ENCODE results near the gene CCDC86. TPM values are rescaled to one million over a fixed set of nuclear protein-coding genes. Genes with fewer than 3 reads are reported as not detected.

CCDC86 gene
- total RNA-seq, 4 donors from 2014 or later = 11.8 to 38.0 (median 24.4) TPM

- Histone ChIP-seq H3K4me3 (no peak overlapping the region), H3K9me3 (no peaks in the 10 kb centered on the region), H3K27ac (no peak overlapping the region), H3K4me1 (peaks cover 0 to 6% (median 0%) of the 10 kb centered on the region in 3 donors), H3K27me3 (peaks cover 0 to 13% (median 0%) of the 10 kb centered on the region in 4 donors), H3K36me3 (no peaks in the 10 kb centered on the region)
- WGBS, 2 donors = 100% methylated on average over 3 of the region's 4 CpGs
- intact Hi-C loops (cut with DNase I) = no loop called here
- no peak for TF ChIP-seq POLR2A (IDR thresholded peaks at IDR 0.05)
- TF ChIP-seq, protein P1, sequence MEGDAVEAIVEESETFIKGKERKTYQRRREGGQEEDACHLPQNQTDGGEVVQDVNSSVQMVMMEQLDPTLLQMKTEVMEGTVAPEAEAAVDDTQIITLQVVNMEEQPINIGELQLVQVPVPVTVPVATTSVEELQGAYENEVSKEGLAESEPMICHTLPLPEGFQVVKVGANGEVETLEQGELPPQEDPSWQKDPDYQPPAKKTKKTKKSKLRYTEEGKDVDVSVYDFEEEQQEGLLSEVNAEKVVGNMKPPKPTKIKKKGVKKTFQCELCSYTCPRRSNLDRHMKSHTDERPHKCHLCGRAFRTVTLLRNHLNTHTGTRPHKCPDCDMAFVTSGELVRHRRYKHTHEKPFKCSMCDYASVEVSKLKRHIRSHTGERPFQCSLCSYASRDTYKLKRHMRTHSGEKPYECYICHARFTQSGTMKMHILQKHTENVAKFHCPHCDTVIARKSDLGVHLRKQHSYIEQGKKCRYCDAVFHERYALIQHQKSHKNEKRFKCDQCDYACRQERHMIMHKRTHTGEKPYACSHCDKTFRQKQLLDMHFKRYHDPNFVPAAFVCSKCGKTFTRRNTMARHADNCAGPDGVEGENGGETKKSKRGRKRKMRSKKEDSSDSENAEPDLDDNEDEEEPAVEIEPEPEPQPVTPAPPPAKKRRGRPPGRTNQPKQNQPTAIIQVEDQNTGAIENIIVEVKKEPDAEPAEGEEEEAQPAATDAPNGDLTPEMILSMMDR (IDR thresholded peaks at IDR 0.05) = no peak
- no peak for DNase-seq
Observed at GRCh38 chr11:60810151-60810550, 31.8 kb upstream of the CCDC86 start.

- 80% methylated on average over 3 of the region's 8 CpGs; no CpG with 5 or more reads in 1 of the 2 donors for whole genome bisulfite sequencing, 2 donors
- Histone ChIP-seq H3K4me1 (peaks cover 0 to 6% (median 0%) of the 10 kb centered on the region in 3 donors), H3K9me3 (no peaks in the 10 kb centered on the region), H3K4me3 (no peak overlapping the region), H3K27me3 (peaks cover 0 to 13% (median 0%) of the 10 kb centered on the region in 4 donors), H3K36me3 (no peaks in the 10 kb centered on the region), H3K27ac (no peak overlapping the region)
- no peak for DNase-seq
- intact Hi-C loops (cut with DNase I) = no loop called here
- TF ChIP-seq, protein P1 (IDR thresholded peaks at IDR 0.05) = no peak
- TF ChIP-seq POLR2A (IDR thresholded peaks at IDR 0.05) = no peak
Observed at GRCh38 chr11:60810569-60810968, 31.3 kb upstream of the CCDC86 start.

GRCh38 chr11:60813324-60813723 is 28.6 kb upstream of the CCDC86 start:
- 90 to 100% methylated on average over 1 of the region's 1 CpG for WGBS, 2 donors

GRCh38 chr11:60814112-60814511 is 27.8 kb upstream of the CCDC86 start:
- intact Hi-C loops (cut with DNase I) = no loop called here
- WGBS, 2 donors = 79 to 83% methylated on average over 2 of the region's 2 CpGs
- Histone ChIP-seq H3K27ac (no peak overlapping the region), H3K4me3 (no peak overlapping the region), H3K27me3 (peaks cover 0 to 13% (median 0%) of the 10 kb centered on the region in 4 donors), H3K4me1 (peaks cover 0 to 6% (median 0%) of the 10 kb centered on the region in 3 donors), H3K9me3 (peaks cover 0 to 13% (median 12%) of the 10 kb centered on the region in 3 donors), H3K36me3 (no peaks in the 10 kb centered on the region)
- no peak for DNase-seq
- no peak for TF ChIP-seq POLR2A (IDR thresholded peaks at IDR 0.05)
- TF ChIP-seq, protein P1 (IDR thresholded peaks at IDR 0.05) = no peak

More at GRCh38 chr11:60813324-60813723, 28.6 kb upstream of the CCDC86 start:
- Histone ChIP-seq H3K4me3 (no peak overlapping the region), H3K9me3 (peaks cover 0 to 13% (median 12%) of the 10 kb centered on the region in 3 donors), H3K27ac (no peak overlapping the region), H3K27me3 (peaks cover 0 to 13% (median 0%) of the 10 kb centered on the region in 4 donors), H3K4me1 (peaks cover 0 to 6% (median 0%) of the 10 kb centered on the region in 3 donors), H3K36me3 (no peaks in the 10 kb centered on the region)
- intact Hi-C loops (cut with DNase I) = no loop called here
- no peak for TF ChIP-seq POLR2A (IDR thresholded peaks at IDR 0.05)
- TF ChIP-seq, protein P1 (IDR thresholded peaks at IDR 0.05) = no peak
- no peak for DNase-seq

DNA sequence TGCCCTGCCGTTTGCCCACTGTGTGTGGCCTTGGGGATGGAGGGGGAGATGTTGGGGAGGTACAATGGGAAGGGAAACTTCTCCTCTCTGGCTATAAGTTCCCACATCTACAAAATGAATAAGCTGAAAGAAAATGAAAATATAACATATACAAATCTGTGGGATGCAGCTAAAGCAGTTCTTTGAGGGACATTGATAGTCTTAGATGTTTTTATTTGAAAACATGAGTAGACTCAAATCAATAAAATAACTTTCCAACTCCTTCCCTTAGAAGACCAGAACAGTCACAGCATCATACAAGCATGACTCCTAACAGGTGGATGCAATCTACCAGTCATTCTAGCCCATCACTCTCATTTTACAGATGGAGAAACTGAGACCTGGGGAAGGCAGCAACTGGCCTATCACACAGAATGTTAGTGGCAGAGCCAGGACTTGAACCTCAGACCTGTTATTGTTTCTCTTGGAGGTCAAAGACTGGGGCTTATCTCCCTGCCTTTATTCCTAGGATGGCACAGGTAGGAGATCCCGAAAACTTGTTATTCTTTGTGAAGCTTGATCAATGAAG is 25.2 kb upstream of the CCDC86 start:
- H3K9me3 ChIP-seq = peaks cover 0 to 13% (median 12%) of the 10 kb centered on the region in 3 donors
- H3K4me3 ChIP-seq = no peak overlapping the region
- H3K4me1 ChIP-seq = no peaks in the 10 kb centered on the region
- DNase-seq = no peak
- intact Hi-C loops (cut with DNase I) = no loop called here
- H3K27ac ChIP-seq = no peak overlapping the region
- no peak for TF ChIP-seq POLR2A (IDR thresholded peaks at IDR 0.05)
- TF ChIP-seq, protein P1 (IDR thresholded peaks at IDR 0.05) = no peak
- no peaks in the 10 kb centered on the region for H3K27me3 ChIP-seq
- H3K36me3 ChIP-seq = no peaks in the 10 kb centered on the region
- WGBS, 2 donors = 72 to 100% methylated on average over 2 of the region's 2 CpGs
